GM12873 (cell line): Measurements from ENCODE around the gene S100A11.
A peak's percentile ranks its signal among the peaks of the same experiment; 100 is the strongest.

Source experiments
- CTCF ChIP-seq: IDR thresholded peaks from 2 replicates; pipeline ENCODE4 v1.5.1; 2012; ENCODE audit warnings: low read depth, mild to moderate bottlenecking, moderate library complexity, low read length, control low read depth; ENCODE audit not compliant: insufficient read depth; ENCODE audit errors: missing control alignments

The S100A11 gene

GRCh38 chr1:152024223-152024622 lies 12.6 kb downstream of the S100A11 start:
- no peak for TF ChIP-seq CTCF

GRCh38 chr1:152023221-152023620 lies 13.6 kb downstream of the S100A11 start:
- no peak for TF ChIP-seq CTCF

DNA sequence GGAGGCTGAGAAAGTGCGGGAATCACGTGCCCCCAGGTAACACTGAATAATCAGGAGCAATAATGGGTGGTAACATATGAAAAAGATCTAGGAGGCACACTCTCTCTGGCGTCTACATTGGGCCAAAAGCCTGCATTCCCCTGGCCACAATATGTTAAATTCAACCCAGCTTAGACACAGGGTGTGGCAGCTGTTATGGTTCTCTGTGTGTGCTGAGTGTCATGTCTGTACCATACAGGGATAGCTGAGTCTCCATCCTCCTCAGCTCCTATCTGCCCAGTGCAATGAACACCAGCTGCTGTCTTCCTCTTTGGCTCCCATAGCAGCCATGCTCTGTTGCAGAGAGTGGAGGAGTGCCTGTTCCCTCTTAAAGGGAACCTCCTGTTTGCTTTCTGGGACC lies 14.3 kb downstream of the S100A11 start:
- TF ChIP-seq CTCF = no peak

DNA sequence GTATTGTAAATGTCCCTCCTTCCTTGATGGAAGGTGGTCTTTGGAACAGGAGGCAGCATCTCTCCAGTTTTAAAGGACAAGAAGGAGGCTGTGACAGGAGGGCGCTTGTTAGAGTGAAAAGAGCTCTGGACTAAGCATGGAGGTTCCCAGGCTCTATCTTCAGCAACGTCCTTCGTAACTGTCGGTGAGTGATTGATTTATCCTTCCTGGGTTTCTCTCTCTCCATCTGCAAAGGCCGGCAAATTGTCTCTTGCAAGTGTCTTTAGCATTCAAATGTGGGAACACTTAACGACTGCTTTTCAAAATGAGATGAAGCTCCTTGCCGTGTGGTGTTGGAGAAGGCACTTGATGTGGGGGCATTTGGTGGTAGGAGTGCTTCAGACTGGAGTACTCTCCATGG lies 15.2 kb downstream of the S100A11 start:
- TF ChIP-seq CTCF = no peak

- TF ChIP-seq CTCF = no peak
These were observed 16.0 kb downstream of the S100A11 start for GRCh38 chr1:152020849-152021248.

DNA sequence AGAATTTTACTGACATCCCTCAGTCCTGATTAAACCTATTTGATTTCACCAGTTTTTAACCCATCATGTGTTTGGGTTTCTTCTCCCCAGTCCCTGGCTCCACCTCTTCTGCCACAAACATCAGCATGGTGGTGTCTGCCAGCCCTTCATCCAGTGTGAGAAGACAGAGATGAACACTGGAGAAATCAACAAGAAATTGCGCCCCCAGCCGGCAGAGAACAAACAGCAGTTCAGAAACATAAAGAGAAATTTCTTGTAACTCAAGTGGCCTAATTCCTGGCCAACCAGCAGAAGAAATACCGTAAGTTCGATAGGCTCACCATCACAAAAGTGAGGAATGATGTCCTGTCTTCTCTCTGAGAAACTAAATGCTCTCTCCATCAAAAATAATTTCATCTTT lies 18.3 kb downstream of the S100A11 start:
- TF ChIP-seq CTCF = peak; percentile 53

GRCh38 chr1:152015766-152016165 lies 21.0 kb downstream of the S100A11 start:
- no peak for TF ChIP-seq CTCF
